Measurements from ENCODE around the gene PDIA5.

The PDIA5 gene

GRCh38 chr3:123047062-123047319, 19.8 kb upstream of the PDIA5 start:
- in situ Hi-C loops (cut with HindIII; ENCODE audit: low sequenced_read_pairs), result no loop called here
- TF ChIP-seq CTCF (IDR thresholded peaks at IDR 0.05; ENCODE audit: low read depth, low read length), result no peak
- no peak for DNase-seq (ENCODE audit: low read depth, low spot score)
- no peak overlapping the region for H3K4me3 ChIP-seq (ENCODE audit: low read depth, low read length)

- in situ Hi-C loops (cut with HindIII; ENCODE audit: low sequenced_read_pairs), result no loop called here
- DNase-seq (ENCODE audit: low read depth, low spot score), result no peak
- H3K4me3 ChIP-seq (ENCODE audit: low read depth, low read length), result no peak overlapping the region
- no peak for TF ChIP-seq CTCF (IDR thresholded peaks at IDR 0.05; ENCODE audit: low read depth, low read length)
Observed at GRCh38 chr3:123048480-123049237, 18.2 kb upstream of the PDIA5 start.

- no peak for TF ChIP-seq CTCF (IDR thresholded peaks at IDR 0.05; ENCODE audit: low read depth, low read length)
- DNase-seq (ENCODE audit: low read depth, low spot score), result no peak
- H3K4me3 ChIP-seq (ENCODE audit: low read depth, low read length), result no peak overlapping the region
- in situ Hi-C loops (cut with HindIII; ENCODE audit: low sequenced_read_pairs), result no loop called here
Observed at GRCh38 chr3:123050666-123051065, 16.2 kb upstream of the PDIA5 start.

- no peak for DNase-seq (ENCODE audit: low read depth, low spot score)
- H3K4me3 ChIP-seq (ENCODE audit: low read depth, low read length), result no peak overlapping the region
- in situ Hi-C loops (cut with HindIII; ENCODE audit: low sequenced_read_pairs), result no loop called here
- TF ChIP-seq CTCF (IDR thresholded peaks at IDR 0.05; ENCODE audit: low read depth, low read length), result no peak
Observed at GRCh38 chr3:123053107-123053506, 13.7 kb upstream of the PDIA5 start.

GRCh38 chr3:123054109-123054778, 12.6 kb upstream of the PDIA5 start:
- no peak for DNase-seq (ENCODE audit: low read depth, low spot score)
- TF ChIP-seq CTCF (IDR thresholded peaks at IDR 0.05; ENCODE audit: low read depth, low read length), result no peak
- in situ Hi-C loops (cut with HindIII; ENCODE audit: low sequenced_read_pairs), result no loop called here
- no peak overlapping the region for H3K4me3 ChIP-seq (ENCODE audit: low read depth, low read length)

- TF ChIP-seq CTCF (IDR thresholded peaks at IDR 0.05; ENCODE audit: low read depth, low read length), result no peak
- H3K4me3 ChIP-seq (ENCODE audit: low read depth, low read length), result no peak overlapping the region
- no peak for DNase-seq (ENCODE audit: low read depth, low spot score)
- in situ Hi-C loops (cut with HindIII; ENCODE audit: low sequenced_read_pairs), result no loop called here
Observed at GRCh38 chr3:123054931-123055330, 11.9 kb upstream of the PDIA5 start.

All from astrocyte of the spinal cord (primary cell).